Measurements from ENCODE around the gene ARMS2. TPM values are rescaled to one million over a fixed set of nuclear protein-coding genes. Genes with fewer than 3 reads are reported as not detected.

ARMS2 gene
- polyA plus RNA-seq, 1 donor from 2014 or later: not detected

DNA sequence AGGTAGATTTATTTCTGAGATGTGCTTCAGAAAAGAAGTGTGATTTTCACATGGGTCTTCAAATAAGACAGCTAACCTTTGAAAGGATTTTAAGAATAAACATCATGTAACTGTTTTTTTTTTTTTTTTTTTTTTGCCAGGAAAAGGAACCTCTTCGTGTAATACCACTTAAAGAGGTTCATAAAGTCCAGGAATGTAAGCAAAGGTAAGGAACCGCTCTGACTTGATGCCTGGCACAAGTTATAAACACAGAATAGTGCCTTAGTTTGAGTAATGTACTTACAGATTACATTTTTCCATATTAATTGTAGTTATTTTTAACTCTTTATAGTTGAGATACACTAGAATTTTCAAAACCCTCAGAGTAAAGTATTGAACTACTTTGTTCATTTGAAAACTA lies 30.4 kb upstream of the ARMS2 start:
- Histone ChIP-seq H4K20me1 (ENCODE audit: insufficient read depth) (no peaks in the 10 kb centered on the region), H3K27ac (ENCODE audit: low read length) (no peak overlapping the region), H3K9ac (ENCODE audit: low read length) (no peak overlapping the region), H3K36me3 (ENCODE audit: insufficient read depth, low read length) (no peaks in the 10 kb centered on the region), H3K79me2 (replicated peaks; ENCODE audit: insufficient read depth, low read length) (no peaks in the 10 kb centered on the region), H3K9me3 (ENCODE audit: low read length) (no peaks in the 10 kb centered on the region), H2AFZ (ENCODE audit: low read depth, low read length) (no peak overlapping the region), H3K9me2 (ENCODE audit: insufficient read depth, low read length) (no peaks in the 10 kb centered on the region), H3K4me3 (ENCODE audit: low read length) (no peak overlapping the region), H3K4me2 (ENCODE audit: low read length) (no peak overlapping the region), H3K27me3 (ENCODE audit: insufficient read depth, low read depth, low read length) (no peaks in the 10 kb centered on the region), H3F3A (ENCODE audit: insufficient read depth, low read length, poor library complexity, severe bottlenecking) (no peaks in the 10 kb centered on the region)
- TF ChIP-seq MXI1 (conservative IDR thresholded peaks at IDR 0.05; ENCODE audit: poor library complexity, severe bottlenecking): no peak
- TF ChIP-seq EZH2 (IDR thresholded peaks at IDR 0.05; ENCODE audit: borderline replicate concordance, insufficient read depth, low read length, poor library complexity, severe bottlenecking): no peak
- no peak for TF ChIP-seq EP300 (conservative IDR thresholded peaks at IDR 0.05; ENCODE audit: poor library complexity, severe bottlenecking)
- TF ChIP-seq, protein P1, sequence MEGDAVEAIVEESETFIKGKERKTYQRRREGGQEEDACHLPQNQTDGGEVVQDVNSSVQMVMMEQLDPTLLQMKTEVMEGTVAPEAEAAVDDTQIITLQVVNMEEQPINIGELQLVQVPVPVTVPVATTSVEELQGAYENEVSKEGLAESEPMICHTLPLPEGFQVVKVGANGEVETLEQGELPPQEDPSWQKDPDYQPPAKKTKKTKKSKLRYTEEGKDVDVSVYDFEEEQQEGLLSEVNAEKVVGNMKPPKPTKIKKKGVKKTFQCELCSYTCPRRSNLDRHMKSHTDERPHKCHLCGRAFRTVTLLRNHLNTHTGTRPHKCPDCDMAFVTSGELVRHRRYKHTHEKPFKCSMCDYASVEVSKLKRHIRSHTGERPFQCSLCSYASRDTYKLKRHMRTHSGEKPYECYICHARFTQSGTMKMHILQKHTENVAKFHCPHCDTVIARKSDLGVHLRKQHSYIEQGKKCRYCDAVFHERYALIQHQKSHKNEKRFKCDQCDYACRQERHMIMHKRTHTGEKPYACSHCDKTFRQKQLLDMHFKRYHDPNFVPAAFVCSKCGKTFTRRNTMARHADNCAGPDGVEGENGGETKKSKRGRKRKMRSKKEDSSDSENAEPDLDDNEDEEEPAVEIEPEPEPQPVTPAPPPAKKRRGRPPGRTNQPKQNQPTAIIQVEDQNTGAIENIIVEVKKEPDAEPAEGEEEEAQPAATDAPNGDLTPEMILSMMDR (IDR thresholded peaks at IDR 0.05; ENCODE audit: poor library complexity, severe bottlenecking): no peak
- TF ChIP-seq, protein P2, sequence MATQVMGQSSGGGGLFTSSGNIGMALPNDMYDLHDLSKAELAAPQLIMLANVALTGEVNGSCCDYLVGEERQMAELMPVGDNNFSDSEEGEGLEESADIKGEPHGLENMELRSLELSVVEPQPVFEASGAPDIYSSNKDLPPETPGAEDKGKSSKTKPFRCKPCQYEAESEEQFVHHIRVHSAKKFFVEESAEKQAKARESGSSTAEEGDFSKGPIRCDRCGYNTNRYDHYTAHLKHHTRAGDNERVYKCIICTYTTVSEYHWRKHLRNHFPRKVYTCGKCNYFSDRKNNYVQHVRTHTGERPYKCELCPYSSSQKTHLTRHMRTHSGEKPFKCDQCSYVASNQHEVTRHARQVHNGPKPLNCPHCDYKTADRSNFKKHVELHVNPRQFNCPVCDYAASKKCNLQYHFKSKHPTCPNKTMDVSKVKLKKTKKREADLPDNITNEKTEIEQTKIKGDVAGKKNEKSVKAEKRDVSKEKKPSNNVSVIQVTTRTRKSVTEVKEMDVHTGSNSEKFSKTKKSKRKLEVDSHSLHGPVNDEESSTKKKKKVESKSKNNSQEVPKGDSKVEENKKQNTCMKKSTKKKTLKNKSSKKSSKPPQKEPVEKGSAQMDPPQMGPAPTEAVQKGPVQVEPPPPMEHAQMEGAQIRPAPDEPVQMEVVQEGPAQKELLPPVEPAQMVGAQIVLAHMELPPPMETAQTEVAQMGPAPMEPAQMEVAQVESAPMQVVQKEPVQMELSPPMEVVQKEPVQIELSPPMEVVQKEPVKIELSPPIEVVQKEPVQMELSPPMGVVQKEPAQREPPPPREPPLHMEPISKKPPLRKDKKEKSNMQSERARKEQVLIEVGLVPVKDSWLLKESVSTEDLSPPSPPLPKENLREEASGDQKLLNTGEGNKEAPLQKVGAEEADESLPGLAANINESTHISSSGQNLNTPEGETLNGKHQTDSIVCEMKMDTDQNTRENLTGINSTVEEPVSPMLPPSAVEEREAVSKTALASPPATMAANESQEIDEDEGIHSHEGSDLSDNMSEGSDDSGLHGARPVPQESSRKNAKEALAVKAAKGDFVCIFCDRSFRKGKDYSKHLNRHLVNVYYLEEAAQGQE (IDR thresholded peaks at IDR 0.05; ENCODE audit: borderline replicate concordance): no peak
- TF ChIP-seq POLR2AphosphoS5 (IDR thresholded peaks at IDR 0.05): no peak
- no peak for TF ChIP-seq SMC3 (conservative IDR thresholded peaks at IDR 0.05; ENCODE audit: poor library complexity)
- no peak for TF ChIP-seq TAF1 (IDR thresholded peaks at IDR 0.05; ENCODE audit: low read depth)
- no peak for TF ChIP-seq RAD21 (conservative IDR thresholded peaks at IDR 0.05)

DNA sequence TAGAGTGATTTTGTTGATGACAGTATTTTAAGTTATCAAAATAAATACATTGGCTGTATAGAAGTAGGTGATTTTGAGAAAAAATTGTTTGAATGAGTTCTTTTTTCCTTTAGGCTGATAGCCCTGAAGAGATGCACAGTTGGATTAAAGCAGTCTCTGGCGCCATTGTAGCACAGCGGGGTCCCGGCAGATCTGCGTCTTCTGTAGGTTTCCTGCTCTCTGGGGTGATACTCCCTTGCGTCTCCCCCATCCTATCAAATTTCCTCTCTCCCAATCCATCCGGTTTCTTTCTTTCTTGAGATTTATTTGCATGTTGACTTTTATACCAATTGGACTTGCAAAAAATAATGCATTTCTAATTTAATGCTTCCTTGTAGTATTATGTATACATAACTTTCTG lies 27.6 kb upstream of the ARMS2 start:
- H3F3A ChIP-seq (ENCODE audit: insufficient read depth, low read length, poor library complexity, severe bottlenecking): no peaks in the 10 kb centered on the region
- no peak for TF ChIP-seq EP300 (conservative IDR thresholded peaks at IDR 0.05; ENCODE audit: poor library complexity, severe bottlenecking)
- TF ChIP-seq, protein P1 (IDR thresholded peaks at IDR 0.05; ENCODE audit: poor library complexity, severe bottlenecking): no peak
- no peak for TF ChIP-seq MXI1 (conservative IDR thresholded peaks at IDR 0.05; ENCODE audit: poor library complexity, severe bottlenecking)
- TF ChIP-seq EZH2 (IDR thresholded peaks at IDR 0.05; ENCODE audit: borderline replicate concordance, insufficient read depth, low read length, poor library complexity, severe bottlenecking): no peak
- no peak for TF ChIP-seq RAD21 (conservative IDR thresholded peaks at IDR 0.05)
- no peak for TF ChIP-seq SMC3 (conservative IDR thresholded peaks at IDR 0.05; ENCODE audit: poor library complexity)
- no peaks in the 10 kb centered on the region for H3K79me2 ChIP-seq (replicated peaks; ENCODE audit: insufficient read depth, low read length)
- H3K9me3 ChIP-seq (ENCODE audit: low read length): no peaks in the 10 kb centered on the region
- no peaks in the 10 kb centered on the region for H3K36me3 ChIP-seq (ENCODE audit: insufficient read depth, low read length)
- no peaks in the 10 kb centered on the region for H4K20me1 ChIP-seq (ENCODE audit: insufficient read depth)
- no peak overlapping the region for H2AFZ ChIP-seq (ENCODE audit: low read depth, low read length)
- H3K4me2 ChIP-seq (ENCODE audit: low read length): no peak overlapping the region
- no peak overlapping the region for H3K9ac ChIP-seq (ENCODE audit: low read length)
- H3K27ac ChIP-seq (ENCODE audit: low read length): no peak overlapping the region
- no peaks in the 10 kb centered on the region for H3K9me2 ChIP-seq (ENCODE audit: insufficient read depth, low read length)
- H3K4me3 ChIP-seq (ENCODE audit: low read length): no peak overlapping the region
- H3K27me3 ChIP-seq (ENCODE audit: insufficient read depth, low read depth, low read length): no peaks in the 10 kb centered on the region

Measured in neural cell (in vitro differentiated cells).